ENCODE data around the gene STYX.

STYX gene

GRCh38 chr14:52798826-52799225, 68.9 kb downstream of the STYX start:
- no peaks in the 10 kb centered on the region for H3K4me1 ChIP-seq (ENCODE audit: control insufficient read depth, insufficient read depth, low read length)
- no peaks in the 10 kb centered on the region for H3K27me3 ChIP-seq (ENCODE audit: control insufficient read depth, insufficient read depth, low read length)
- H3K27ac ChIP-seq (ENCODE audit: low read depth, low read length): no peak overlapping the region
- H3K36me3 ChIP-seq (ENCODE audit: control insufficient read depth, insufficient read depth, low read length): no peaks in the 10 kb centered on the region
- no peak overlapping the region for H3K4me3 ChIP-seq (ENCODE audit: low read length)
- H3K9ac ChIP-seq (ENCODE audit: low read length): no peak overlapping the region

- Histone ChIP-seq H3K27me3 (ENCODE audit: control insufficient read depth, insufficient read depth, low read length) (no peaks in the 10 kb centered on the region), H3K9ac (ENCODE audit: low read length) (no peak overlapping the region), H3K27ac (ENCODE audit: low read depth, low read length) (peak overlapping the region; percentile 53), H3K36me3 (ENCODE audit: control insufficient read depth, insufficient read depth, low read length) (no peaks in the 10 kb centered on the region), H3K4me3 (ENCODE audit: low read length) (no peak overlapping the region), H3K4me1 (ENCODE audit: control insufficient read depth, insufficient read depth, low read length) (no peaks in the 10 kb centered on the region)
These were observed 71.2 kb downstream of the STYX start for GRCh38 chr14:52801014-52801712.

DNA sequence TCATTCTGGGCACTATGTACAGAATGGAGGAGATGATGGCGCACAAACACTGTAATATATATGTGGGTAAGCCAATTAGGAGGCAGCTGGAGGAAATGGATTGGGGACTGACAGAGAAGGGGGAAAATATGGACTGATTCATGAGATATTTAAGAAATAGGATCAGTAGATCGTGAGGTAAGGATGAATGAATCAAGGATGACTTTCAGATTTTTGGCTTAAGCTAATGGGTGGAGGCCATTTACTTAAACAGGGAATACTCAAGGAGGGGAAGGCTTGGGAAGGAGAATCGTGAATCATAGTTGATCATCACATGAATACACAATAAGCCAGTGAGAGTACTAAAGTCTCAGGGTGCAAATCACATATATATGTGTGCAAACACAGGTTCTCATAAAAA, 72.6 kb downstream of the STYX start:
- H3K36me3 ChIP-seq (ENCODE audit: control insufficient read depth, insufficient read depth, low read length): no peaks in the 10 kb centered on the region
- H3K27me3 ChIP-seq (ENCODE audit: control insufficient read depth, insufficient read depth, low read length): no peaks in the 10 kb centered on the region
- H3K27ac ChIP-seq (ENCODE audit: low read depth, low read length): no peak overlapping the region
- no peak overlapping the region for H3K9ac ChIP-seq (ENCODE audit: low read length)
- H3K4me3 ChIP-seq (ENCODE audit: low read length): no peak overlapping the region
- no peaks in the 10 kb centered on the region for H3K4me1 ChIP-seq (ENCODE audit: control insufficient read depth, insufficient read depth, low read length)

- Histone ChIP-seq H3K4me1 (ENCODE audit: control insufficient read depth, insufficient read depth, low read length) (no peaks in the 10 kb centered on the region), H3K9ac (ENCODE audit: low read length) (no peak overlapping the region), H3K27me3 (ENCODE audit: control insufficient read depth, insufficient read depth, low read length) (no peaks in the 10 kb centered on the region), H3K27ac (ENCODE audit: low read depth, low read length) (no peak overlapping the region), H3K4me3 (ENCODE audit: low read length) (no peak overlapping the region), H3K36me3 (ENCODE audit: control insufficient read depth, insufficient read depth, low read length) (no peaks in the 10 kb centered on the region)
These were observed 76.1 kb downstream of the STYX start for GRCh38 chr14:52806115-52806514.

GRCh38 chr14:52808101-52808500, 78.1 kb downstream of the STYX start:
- Histone ChIP-seq H3K4me1 (ENCODE audit: control insufficient read depth, insufficient read depth, low read length) (no peaks in the 10 kb centered on the region), H3K27ac (ENCODE audit: low read depth, low read length) (no peak overlapping the region), H3K4me3 (ENCODE audit: low read length) (no peak overlapping the region), H3K9ac (ENCODE audit: low read length) (no peak overlapping the region), H3K36me3 (ENCODE audit: control insufficient read depth, insufficient read depth, low read length) (no peaks in the 10 kb centered on the region), H3K27me3 (ENCODE audit: control insufficient read depth, insufficient read depth, low read length) (no peaks in the 10 kb centered on the region)

GRCh38 chr14:52821805-52822250, 91.9 kb downstream of the STYX start:
- no peak overlapping the region for H3K9ac ChIP-seq (ENCODE audit: low read length)
- no peaks in the 10 kb centered on the region for H3K4me1 ChIP-seq (ENCODE audit: control insufficient read depth, insufficient read depth, low read length)
- H3K4me3 ChIP-seq (ENCODE audit: low read length): no peak overlapping the region
- no peaks in the 10 kb centered on the region for H3K27me3 ChIP-seq (ENCODE audit: control insufficient read depth, insufficient read depth, low read length)
- H3K27ac ChIP-seq (ENCODE audit: low read depth, low read length): no peak overlapping the region
- H3K36me3 ChIP-seq (ENCODE audit: control insufficient read depth, insufficient read depth, low read length): no peaks in the 10 kb centered on the region

GRCh38 chr14:52824462-52824861, 94.5 kb downstream of the STYX start:
- H3K27ac ChIP-seq (ENCODE audit: low read depth, low read length): no peak overlapping the region
- no peaks in the 10 kb centered on the region for H3K4me1 ChIP-seq (ENCODE audit: control insufficient read depth, insufficient read depth, low read length)
- no peaks in the 10 kb centered on the region for H3K27me3 ChIP-seq (ENCODE audit: control insufficient read depth, insufficient read depth, low read length)
- H3K4me3 ChIP-seq (ENCODE audit: low read length): no peak overlapping the region
- H3K9ac ChIP-seq (ENCODE audit: low read length): no peak overlapping the region
- H3K36me3 ChIP-seq (ENCODE audit: control insufficient read depth, insufficient read depth, low read length): no peaks in the 10 kb centered on the region

Measured in rectal smooth muscle tissue (tissue), 1 donor.